ENCODE measurements around the gene STX18. TPM values are rescaled to one million over a fixed set of nuclear protein-coding genes. Genes with fewer than 3 reads are reported as not detected.
A peak's percentile ranks its signal among the peaks of the same experiment; 100 is the strongest.
"Not testable (repeated sequence)": the region's sequence is repeated elsewhere in the genome, so short reads cannot be mapped to it uniquely, and the experiment has no call there.

STX18 gene
- polyA plus RNA-seq, 4 donors, result 24.2 to 55.0 (median 38.7) TPM

- not testable (repeated sequence) for H3K4me1 ChIP-seq (ENCODE audit: control insufficient read depth in 3 of 3, insufficient read depth in 2 of 3, low read depth in 1 of 3, low read length in 2 of 3); H3K27me3 ChIP-seq (ENCODE audit: control insufficient read depth in 3 of 3, insufficient read depth in 3 of 3, low read length in 3 of 3); FAIRE-seq; DNase-seq; H3K27ac ChIP-seq (ENCODE audit: low read depth in 1 of 3, low read length in 2 of 3); H3K4me3 ChIP-seq (ENCODE audit: low read depth in 1 of 3, low read length in 3 of 3); H3K9me3 ChIP-seq (ENCODE audit: control insufficient read depth in 2 of 2, insufficient read depth in 1 of 2, low read depth in 1 of 2, low read length in 1 of 2); H3K36me3 ChIP-seq (ENCODE audit: control insufficient read depth in 3 of 3, insufficient read depth in 2 of 3, low read depth in 1 of 3, low read length in 3 of 3)
These were observed 24.5 kb upstream of the STX18 start for GRCh38 chr4:4566359-4566758.

GRCh38 chr4:4564522-4564921, 22.7 kb upstream of the STX18 start:
- Histone ChIP-seq H3K9me3 (ENCODE audit: control insufficient read depth in 2 of 2, insufficient read depth in 1 of 2, low read depth in 1 of 2, low read length in 1 of 2) (peaks cover 0 to 3% of the 10 kb centered on the region in 2 donors), H3K4me1 (ENCODE audit: control insufficient read depth in 3 of 3, insufficient read depth in 2 of 3, low read depth in 1 of 3, low read length in 2 of 3) (no peaks in the 10 kb centered on the region), H3K36me3 (ENCODE audit: control insufficient read depth in 3 of 3, insufficient read depth in 2 of 3, low read depth in 1 of 3, low read length in 3 of 3) (peaks cover 0 to 3% (median 0%) of the 10 kb centered on the region in 3 donors), H3K27me3 (ENCODE audit: control insufficient read depth in 3 of 3, insufficient read depth in 3 of 3, low read length in 3 of 3) (no peaks in the 10 kb centered on the region), H3K4me3 (ENCODE audit: low read depth in 1 of 3, low read length in 3 of 3) (no peak overlapping the region), H3K27ac (ENCODE audit: low read depth in 1 of 3, low read length in 2 of 3) (no peak overlapping the region)
- 76 to 94% (median 86%) methylated on average over 3 of the region's 3 CpGs for WGBS, 3 donors
- DNase-seq (no peak), FAIRE-seq (no peak)

- no peaks in the 10 kb centered on the region for H3K27me3 ChIP-seq (ENCODE audit: control insufficient read depth in 3 of 3, insufficient read depth in 3 of 3, low read length in 3 of 3)
- FAIRE-seq, result no peak
- whole genome bisulfite sequencing, 3 donors, result 73 to 82% (median 79%) methylated on average over 5 of the region's 5 CpGs
These were observed 18.8 kb upstream of the STX18 start for GRCh38 chr4:4560642-4561041.

GRCh38 chr4:4560136-4560535, 18.3 kb upstream of the STX18 start:
- Histone ChIP-seq H3K9me3 (ENCODE audit: control insufficient read depth in 2 of 2, insufficient read depth in 1 of 2, low read depth in 1 of 2, low read length in 1 of 2) (no peaks in the 10 kb centered on the region), H3K27ac (ENCODE audit: low read depth in 1 of 3, low read length in 2 of 3) (no peak overlapping the region), H3K36me3 (ENCODE audit: control insufficient read depth in 3 of 3, insufficient read depth in 2 of 3, low read depth in 1 of 3, low read length in 3 of 3) (peaks cover 0 to 3% (median 0%) of the 10 kb centered on the region in 3 donors), H3K4me1 (ENCODE audit: control insufficient read depth in 3 of 3, insufficient read depth in 2 of 3, low read depth in 1 of 3, low read length in 2 of 3) (no peaks in the 10 kb centered on the region), H3K4me3 (ENCODE audit: low read depth in 1 of 3, low read length in 3 of 3) (no peak overlapping the region), H3K27me3 (ENCODE audit: control insufficient read depth in 3 of 3, insufficient read depth in 3 of 3, low read length in 3 of 3) (no peaks in the 10 kb centered on the region)
- FAIRE-seq, result no peak
- 72 to 86% (median 86%) methylated on average over 3 of the region's 3 CpGs for WGBS, 3 donors
- DNase-seq, result no peak

More at GRCh38 chr4:4560642-4561041, 18.8 kb upstream of the STX18 start:
- Histone ChIP-seq H3K36me3 (ENCODE audit: control insufficient read depth in 3 of 3, insufficient read depth in 2 of 3, low read depth in 1 of 3, low read length in 3 of 3) (peaks cover 0 to 3% (median 0%) of the 10 kb centered on the region in 3 donors), H3K9me3 (ENCODE audit: control insufficient read depth in 2 of 2, insufficient read depth in 1 of 2, low read depth in 1 of 2, low read length in 1 of 2) (no peaks in the 10 kb centered on the region), H3K4me3 (ENCODE audit: low read depth in 1 of 3, low read length in 3 of 3) (no peak overlapping the region), H3K4me1 (ENCODE audit: control insufficient read depth in 3 of 3, insufficient read depth in 2 of 3, low read depth in 1 of 3, low read length in 2 of 3) (no peaks in the 10 kb centered on the region), H3K27ac (ENCODE audit: low read depth in 1 of 3, low read length in 2 of 3) (no peak overlapping the region)
- no peak for DNase-seq

- no peaks in the 10 kb centered on the region for H3K27me3 ChIP-seq (ENCODE audit: control insufficient read depth in 3 of 3, insufficient read depth in 3 of 3, low read length in 3 of 3)
- FAIRE-seq (no peak), DNase-seq (no peak)
- peaks cover 0 to 3% (median 0%) of the 10 kb centered on the region in 3 donors for H3K36me3 ChIP-seq (ENCODE audit: control insufficient read depth in 3 of 3, insufficient read depth in 2 of 3, low read depth in 1 of 3, low read length in 3 of 3)
- H3K9me3 ChIP-seq (ENCODE audit: control insufficient read depth in 2 of 2, insufficient read depth in 1 of 2, low read depth in 1 of 2, low read length in 1 of 2), result no peaks in the 10 kb centered on the region
- 46 to 60% (median 59%) methylated on average over 6 of the region's 6 CpGs for WGBS, 3 donors
- no peak overlapping the region for H3K27ac ChIP-seq (ENCODE audit: low read depth in 1 of 3, low read length in 2 of 3)
- H3K4me1 ChIP-seq (ENCODE audit: control insufficient read depth in 3 of 3, insufficient read depth in 2 of 3, low read depth in 1 of 3, low read length in 2 of 3), result no peaks in the 10 kb centered on the region
- H3K4me3 ChIP-seq (ENCODE audit: low read depth in 1 of 3, low read length in 3 of 3), result no peak overlapping the region
These were observed 17.7 kb upstream of the STX18 start for GRCh38 chr4:4559596-4559995.

- peaks cover 0 to 3% (median 0%) of the 10 kb centered on the region in 3 donors for H3K36me3 ChIP-seq (ENCODE audit: control insufficient read depth in 3 of 3, insufficient read depth in 2 of 3, low read depth in 1 of 3, low read length in 3 of 3)
- WGBS, 3 donors, result 66 to 82% (median 74%) methylated on average over 4 of the region's 4 CpGs
- no peak overlapping the region for H3K27ac ChIP-seq (ENCODE audit: low read depth in 1 of 3, low read length in 2 of 3)
- FAIRE-seq, result no peak
- no peak overlapping the region for H3K4me3 ChIP-seq (ENCODE audit: low read depth in 1 of 3, low read length in 3 of 3)
- no peaks in the 10 kb centered on the region for H3K27me3 ChIP-seq (ENCODE audit: control insufficient read depth in 3 of 3, insufficient read depth in 3 of 3, low read length in 3 of 3)
- H3K9me3 ChIP-seq (ENCODE audit: control insufficient read depth in 2 of 2, insufficient read depth in 1 of 2, low read depth in 1 of 2, low read length in 1 of 2), result no peaks in the 10 kb centered on the region
- no peaks in the 10 kb centered on the region for H3K4me1 ChIP-seq (ENCODE audit: control insufficient read depth in 3 of 3, insufficient read depth in 2 of 3, low read depth in 1 of 3, low read length in 2 of 3)
- no peak for DNase-seq
These were observed 17.0 kb upstream of the STX18 start for GRCh38 chr4:4558881-4559280.

- DNase-seq (no peak), FAIRE-seq (no peak)
- no peak overlapping the region for H3K27ac ChIP-seq (ENCODE audit: low read depth in 1 of 3, low read length in 2 of 3)
- H3K9me3 ChIP-seq (ENCODE audit: control insufficient read depth in 2 of 2, insufficient read depth in 1 of 2, low read depth in 1 of 2, low read length in 1 of 2), result peaks cover 0 to 2% of the 10 kb centered on the region in 2 donors
- H3K4me1 ChIP-seq (ENCODE audit: control insufficient read depth in 3 of 3, insufficient read depth in 2 of 3, low read depth in 1 of 3, low read length in 2 of 3), result no peaks in the 10 kb centered on the region
- no peak overlapping the region for H3K4me3 ChIP-seq (ENCODE audit: low read depth in 1 of 3, low read length in 3 of 3)
- H3K36me3 ChIP-seq (ENCODE audit: control insufficient read depth in 3 of 3, insufficient read depth in 2 of 3, low read depth in 1 of 3, low read length in 3 of 3), result peaks cover 0 to 4% (median 0%) of the 10 kb centered on the region in 3 donors
- 86 to 94% (median 87%) methylated on average over 4 of the region's 4 CpGs for WGBS, 3 donors
- H3K27me3 ChIP-seq (ENCODE audit: control insufficient read depth in 3 of 3, insufficient read depth in 3 of 3, low read length in 3 of 3), result no peaks in the 10 kb centered on the region
These were observed 14.1 kb upstream of the STX18 start for GRCh38 chr4:4555916-4556315.

- FAIRE-seq, result no peak
- H3K36me3 ChIP-seq (ENCODE audit: control insufficient read depth in 3 of 3, insufficient read depth in 2 of 3, low read depth in 1 of 3, low read length in 3 of 3), result peaks cover 0 to 8% (median 0%) of the 10 kb centered on the region in 3 donors
These were observed 12.4 kb upstream of the STX18 start for GRCh38 chr4:4554234-4554633.

GRCh38 chr4:4552042-4552441, 10.2 kb upstream of the STX18 start:
- WGBS, 3 donors, result 87 to 93% (median 93%) methylated on average over 5 of the region's 5 CpGs
- H3K4me3 ChIP-seq (ENCODE audit: low read depth in 1 of 3, low read length in 3 of 3); FAIRE-seq; H3K4me1 ChIP-seq (ENCODE audit: control insufficient read depth in 3 of 3, insufficient read depth in 2 of 3, low read depth in 1 of 3, low read length in 2 of 3); H3K9me3 ChIP-seq (ENCODE audit: control insufficient read depth in 2 of 2, insufficient read depth in 1 of 2, low read depth in 1 of 2, low read length in 1 of 2); H3K27ac ChIP-seq (ENCODE audit: low read depth in 1 of 3, low read length in 2 of 3); H3K27me3 ChIP-seq (ENCODE audit: control insufficient read depth in 3 of 3, insufficient read depth in 3 of 3, low read length in 3 of 3): not testable (repeated sequence)
- peak in 1 of 2 donors; percentile 44 for DNase-seq
- peaks cover 0 to 14% (median 0%) of the 10 kb centered on the region in 3 donors for H3K36me3 ChIP-seq (ENCODE audit: control insufficient read depth in 3 of 3, insufficient read depth in 2 of 3, low read depth in 1 of 3, low read length in 3 of 3)

More at GRCh38 chr4:4554234-4554633, 12.4 kb upstream of the STX18 start:
- Histone ChIP-seq H3K27me3 (ENCODE audit: control insufficient read depth in 3 of 3, insufficient read depth in 3 of 3, low read length in 3 of 3) (no peaks in the 10 kb centered on the region), H3K27ac (ENCODE audit: low read depth in 1 of 3, low read length in 2 of 3) (no peak overlapping the region), H3K4me3 (ENCODE audit: low read depth in 1 of 3, low read length in 3 of 3) (no peak overlapping the region), H3K4me1 (ENCODE audit: control insufficient read depth in 3 of 3, insufficient read depth in 2 of 3, low read depth in 1 of 3, low read length in 2 of 3) (no peaks in the 10 kb centered on the region), H3K9me3 (ENCODE audit: control insufficient read depth in 2 of 2, insufficient read depth in 1 of 2, low read depth in 1 of 2, low read length in 1 of 2) (peaks cover 0 to 2% of the 10 kb centered on the region in 2 donors)
- 94 to 99% (median 99%) methylated on average over 2 of the region's 2 CpGs for WGBS, 3 donors
- no peak for DNase-seq
